CD8-positive, alpha-beta memory T cell (primary cell): ENCODE data around the gene AOAH. TPM values are rescaled to one million over a fixed set of nuclear protein-coding genes. Genes with fewer than 3 reads are reported as not detected.
"Not testable (repeated sequence)": the region's sequence is repeated elsewhere in the genome, so short reads cannot be mapped to it uniquely, and the experiment has no call there.

Experiments
- CTCF ChIA-PET: fragments of 350-600 bp; sonication (Branson Sonifier 250); formaldehyde crosslinking; loops from one replicate; lab custom pipeline; 2021; ENCODE audit warnings: antibody characterized with exemption; lab: Charles Lee
- POLR2A ChIA-PET: fragments of 350-600 bp; sonication (Branson Sonifier 250); formaldehyde crosslinking; loops from one replicate; lab custom pipeline; 2021; ENCODE audit warnings: antibody characterized with exemption; lab: Charles Lee
- DNase-seq, 5 donors: peaks; one replicate each; pipeline versions ENCODE4 v3.0.0 to v3.0.0-alpha.2; 2020 to 2022; ENCODE audit warnings: mixed read lengths in 1 of 5
- H3K27ac ChIP-seq: one replicate; pipeline ENCODE4 v1.7.0; 2013; ENCODE audit warnings: low read depth, mild to moderate bottlenecking, low read length, moderate library complexity
- H3K27me3 ChIP-seq: 2 replicates; pipeline ENCODE4 v1.7.0; 2013; ENCODE audit warnings: low read length, mild to moderate bottlenecking; ENCODE audit not compliant: insufficient read depth, poor library complexity, severe bottlenecking
- H3K36me3 ChIP-seq: 2 replicates; pipeline ENCODE4 v1.7.0; 2013; ENCODE audit warnings: mild to moderate bottlenecking, low read length, moderate library complexity; ENCODE audit not compliant: insufficient read depth
- H3K4me1 ChIP-seq: 2 replicates; pipeline ENCODE4 v1.7.0; 2013; ENCODE audit warnings: mild to moderate bottlenecking, low read length, moderate library complexity; ENCODE audit not compliant: insufficient read depth
- H3K4me3 ChIP-seq: 2 replicates; pipeline ENCODE4 v1.7.0; 2013; ENCODE audit warnings: mild to moderate bottlenecking, low read length
- H3K9me3 ChIP-seq: 2 replicates; pipeline ENCODE4 v1.7.0; 2013; ENCODE audit warnings: mild to moderate bottlenecking, low read length
- H3K27ac Mint-ChIP-seq, 8 donors: one replicate each; pipeline ENCODE4 v1.8.0; 2020 to 2021; ENCODE audit warnings: mixed read lengths in 8 of 8, mild to moderate bottlenecking in 6 of 8, inconsistent platforms in 3 of 8, moderate library complexity in 3 of 8
- H3K27me3 Mint-ChIP-seq, 2 donors: one replicate each; pipeline ENCODE4 v1.8.0; 2020 to 2021; ENCODE audit warnings: mixed read lengths in 2 of 2, mild to moderate bottlenecking in 1 of 2, moderate library complexity in 1 of 2
- H3K36me3 Mint-ChIP-seq, 3 donors: one replicate each; pipeline ENCODE4 v1.8.0; 2020 to 2021; ENCODE audit warnings: mixed read lengths in 3 of 3, inconsistent platforms in 1 of 3, mild to moderate bottlenecking in 1 of 3
- H3K4me1 Mint-ChIP-seq, 3 donors: one replicate each; pipeline ENCODE4 v1.8.0; 2020 to 2021; ENCODE audit warnings: mixed read lengths in 3 of 3, inconsistent platforms in 1 of 3, mild to moderate bottlenecking in 1 of 3
- H3K4me3 Mint-ChIP-seq, 7 donors: one replicate each; pipeline ENCODE4 v1.8.0; 2020 to 2021; ENCODE audit warnings: mixed read lengths in 7 of 7, mild to moderate bottlenecking in 6 of 7, moderate library complexity in 4 of 7, inconsistent platforms in 2 of 7
- H3K9me3 Mint-ChIP-seq, 5 donors: one replicate each; pipeline ENCODE4 v1.8.0; 2020 to 2022; ENCODE audit warnings: mixed read lengths in 5 of 5, mild to moderate bottlenecking in 3 of 5, moderate library complexity in 2 of 5, inconsistent platforms in 1 of 5
- polyA plus RNA-seq: library from polyadenylated mRNA; unstranded; fragments of 300-500 nt; fragmentation: Illumina TruSeq; gene quantifications from one replicate; pipeline ENCODE4 v1.2.3, GENCODE V29; 2021
- total RNA-seq, 2 experiments: library from RNA; stranded (reverse); gene quantifications; one replicate each; pipeline ENCODE4 v1.2.3, GENCODE V29; 2021

The AOAH gene
- total and polyA plus RNA-seq, 3 experiments from 2014 or later, result 25.0 to 59.2 (median 26.4) TPM

DNA sequence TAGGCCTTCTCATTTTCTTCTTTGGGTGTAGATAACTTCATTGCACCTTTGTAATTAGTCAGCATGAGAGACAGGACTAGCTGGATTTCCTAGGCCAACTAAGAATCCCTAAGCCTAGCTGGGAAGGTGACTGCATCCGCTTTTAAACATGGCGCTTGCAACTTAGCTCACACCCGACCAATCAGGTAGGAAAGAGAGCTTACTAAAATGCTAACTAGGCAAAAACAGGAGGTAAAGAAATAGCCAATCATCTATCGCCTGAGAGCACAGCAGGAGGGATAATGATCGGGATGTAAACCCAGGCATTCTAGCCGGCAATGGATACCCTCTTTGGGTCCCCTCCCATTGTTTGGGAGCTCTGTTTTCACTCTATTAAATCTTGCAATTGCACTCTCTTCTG, 75.0 kb downstream of the AOAH start:
- H3K9me3 Mint-ChIP-seq, H3K27me3 ChIP-seq, H3K4me1 ChIP-seq, POLR2A ChIA-PET, H3K9me3 ChIP-seq, DNase-seq, CTCF ChIA-PET, H3K4me3 Mint-ChIP-seq, H3K27ac ChIP-seq, H3K36me3 ChIP-seq, H3K4me3 ChIP-seq, H3K27me3 Mint-ChIP-seq: not testable (repeated sequence)
- peak overlapping the region in 2 of 8 donors; percentile 37 to 47 for H3K27ac Mint-ChIP-seq
- peaks cover 19 to 64% (median 52%) of the 10 kb centered on the region in 3 donors for H3K4me1 Mint-ChIP-seq
- peaks cover 13 to 40% (median 16%) of the 10 kb centered on the region in 3 donors for H3K36me3 Mint-ChIP-seq

DNA sequence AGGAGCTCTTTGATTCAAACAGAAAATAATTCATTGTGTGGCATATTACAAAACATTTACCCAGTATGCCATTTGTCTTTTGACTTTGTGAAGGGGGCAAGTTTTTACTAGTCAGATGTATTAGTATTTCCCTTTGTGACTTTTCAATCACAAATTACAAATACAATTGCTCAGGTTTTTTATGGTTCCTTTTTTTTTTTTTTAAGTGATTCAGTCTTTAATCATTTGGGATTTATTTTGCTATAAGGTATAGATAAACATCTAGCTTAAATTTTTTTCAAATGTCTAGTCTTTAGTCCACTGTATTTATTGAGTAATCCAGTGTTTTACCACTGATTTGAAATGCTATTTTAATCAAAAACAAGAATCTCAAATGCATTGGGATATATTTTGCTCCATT, 75.9 kb downstream of the AOAH start:
- Mint-ChIP-seq H3K9me3 (peaks cover 0 to 2% (median 0%) of the 10 kb centered on the region in 5 donors), H3K27me3 (no peaks in the 10 kb centered on the region), H3K4me1 (peaks cover 23 to 63% (median 53%) of the 10 kb centered on the region in 3 donors), H3K27ac (peak overlapping the region in 3 of 8 donors; percentile 3 to 23 (median 18)), H3K36me3 (peaks cover 13 to 34% (median 21%) of the 10 kb centered on the region in 3 donors), H3K4me3 (no peak overlapping the region)
- CTCF ChIA-PET, result interaction anchor here (1.8 kb wide), 1 partner anchor 28 kb away, joined by 3 read pairs; no protein-coding TSS in a partner anchor
- no peak for DNase-seq
- H3K27ac ChIP-seq, result no peak overlapping the region
- H3K36me3 ChIP-seq, result no peaks in the 10 kb centered on the region
- no peak overlapping the region for H3K4me3 ChIP-seq
- POLR2A ChIA-PET, result interaction anchor here (0.6 kb wide), 1 partner anchor 9 kb away, joined by 3 read pairs; no protein-coding TSS in a partner anchor
- H3K27me3 ChIP-seq, result no peaks in the 10 kb centered on the region
- no peaks in the 10 kb centered on the region for H3K9me3 ChIP-seq
- peaks cover 7% of the 10 kb centered on the region for H3K4me1 ChIP-seq

- Histone ChIP-seq H3K9me3 (no peaks in the 10 kb centered on the region), H3K27ac (no peak overlapping the region), H3K4me1 (peaks cover 30% of the 10 kb centered on the region), H3K27me3 (no peaks in the 10 kb centered on the region), H3K4me3 (no peak overlapping the region), H3K36me3 (no peaks in the 10 kb centered on the region)
- ChIA-PET POLR2A (no interaction called here), CTCF (no interaction called here)
- Mint-ChIP-seq H3K36me3 (peaks cover 10 to 16% (median 14%) of the 10 kb centered on the region in 3 donors), H3K27me3 (no peaks in the 10 kb centered on the region), H3K4me3 (no peak overlapping the region), H3K27ac (peak overlapping the region in 7 of 8 donors; percentile 62 to 93 (median 81)), H3K4me1 (peaks cover 52 to 75% (median 70%) of the 10 kb centered on the region in 3 donors), H3K9me3 (peaks cover 0 to 2% (median 0%) of the 10 kb centered on the region in 5 donors)
- no peak for DNase-seq
Observed at GRCh38 chr7:36644625-36645422, 79.5 kb downstream of the AOAH start.

DNA sequence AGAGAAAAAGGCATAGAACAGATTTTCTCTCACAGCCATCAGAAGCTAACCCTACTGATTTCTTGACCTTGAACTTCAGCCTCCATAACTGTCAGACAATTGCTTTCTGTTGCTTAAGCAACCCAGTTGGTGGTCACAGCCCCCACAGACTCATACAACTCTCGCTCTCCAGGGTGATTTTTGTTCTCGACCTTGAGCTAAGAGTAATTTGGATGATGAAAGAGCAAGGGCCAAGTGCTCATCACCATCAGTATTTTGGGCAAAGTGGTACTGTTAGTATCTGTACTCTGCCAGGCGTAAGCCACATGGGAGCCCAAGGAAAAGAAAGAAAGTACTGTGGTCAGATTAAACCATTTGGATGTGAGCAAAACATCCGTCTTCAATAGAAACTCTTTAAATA, 81.9 kb downstream of the AOAH start:
- H3K9me3 Mint-ChIP-seq, result no peaks in the 10 kb centered on the region
- H3K27ac Mint-ChIP-seq, result peak overlapping the region; percentile 17 to 93 (median 58)
- H3K4me1 Mint-ChIP-seq, result peaks cover 74 to 96% (median 94%) of the 10 kb centered on the region in 3 donors
- Histone ChIP-seq H3K27ac (no peak overlapping the region), H3K9me3 (no peaks in the 10 kb centered on the region), H3K4me1 (peaks cover 54% of the 10 kb centered on the region), H3K27me3 (no peaks in the 10 kb centered on the region), H3K4me3 (no peak overlapping the region), H3K36me3 (no peaks in the 10 kb centered on the region)
- H3K27me3 Mint-ChIP-seq, result no peaks in the 10 kb centered on the region
- no peak overlapping the region for H3K4me3 Mint-ChIP-seq
- ChIA-PET CTCF (interaction anchor here (1.0 to 1.7 kb wide), 2 partner anchors 29 to 155 kb away, joined by 3 to 5 read pairs; no protein-coding TSS in a partner anchor), POLR2A (no interaction called here)
- H3K36me3 Mint-ChIP-seq, result peaks cover 5 to 17% (median 14%) of the 10 kb centered on the region in 3 donors
- DNase-seq, result no peak

- DNase-seq, result no peak
- Mint-ChIP-seq H3K4me1 (peaks cover 76 to 98% (median 96%) of the 10 kb centered on the region in 3 donors), H3K27me3 (no peaks in the 10 kb centered on the region), H3K4me3 (no peak overlapping the region), H3K36me3 (peaks cover 1 to 17% (median 12%) of the 10 kb centered on the region in 3 donors), H3K27ac (peak overlapping the region in 6 of 8 donors; percentile 53 to 99 (median 81)), H3K9me3 (no peaks in the 10 kb centered on the region)
- peaks cover 58% of the 10 kb centered on the region for H3K4me1 ChIP-seq
- H3K27ac ChIP-seq, result no peak overlapping the region
- ChIA-PET CTCF (interaction anchor here (1.0 to 1.7 kb wide), 2 partner anchors 29 to 154 kb away, joined by 3 to 5 read pairs; no protein-coding TSS in a partner anchor), POLR2A (no interaction called here)
- no peak overlapping the region for H3K4me3 ChIP-seq
- no peaks in the 10 kb centered on the region for H3K9me3 ChIP-seq
- H3K36me3 ChIP-seq, result peaks cover 3% of the 10 kb centered on the region
- no peaks in the 10 kb centered on the region for H3K27me3 ChIP-seq
Observed at GRCh38 chr7:36642010-36642409, 82.3 kb downstream of the AOAH start.

DNA sequence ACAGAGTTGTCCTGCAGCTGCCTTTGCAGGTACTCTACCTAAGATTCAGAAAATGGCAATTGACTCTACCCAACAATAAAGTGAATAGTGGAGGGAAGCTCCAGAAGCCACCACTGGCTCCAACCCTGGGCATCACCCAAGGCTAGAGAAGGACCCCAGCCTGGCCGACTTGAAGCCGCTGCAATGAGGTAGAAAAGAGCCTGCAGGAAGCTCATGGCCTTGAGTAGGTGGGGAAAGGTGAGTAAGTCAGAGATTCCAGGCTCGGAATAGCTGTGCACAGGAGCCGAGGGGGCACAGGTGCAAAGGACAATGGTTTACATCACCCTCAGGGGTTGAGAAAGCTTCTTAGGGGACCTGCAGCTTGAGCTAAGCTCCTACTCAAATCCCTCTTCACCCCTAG, 83.6 kb downstream of the AOAH start:
- no peaks in the 10 kb centered on the region for H3K27me3 Mint-ChIP-seq
- H3K4me1 Mint-ChIP-seq, result peaks cover 81 to 100% (median 96%) of the 10 kb centered on the region in 3 donors
- no peak overlapping the region for H3K4me3 ChIP-seq
- no peaks in the 10 kb centered on the region for H3K9me3 ChIP-seq
- ChIA-PET CTCF (interaction anchor here (1.3 to 3.2 kb wide), 2 partner anchors 17 to 30 kb away, joined by 5 to 21 read pairs; no protein-coding TSS in a partner anchor), POLR2A (interaction anchor here (0.7 kb wide), 1 partner anchor 9 kb away, joined by 3 read pairs; no protein-coding TSS in a partner anchor)
- H3K4me3 Mint-ChIP-seq, result peak overlapping the region in 3 of 7 donors; percentile 55 to 80 (median 71)
- H3K9me3 Mint-ChIP-seq, result no peaks in the 10 kb centered on the region
- H3K36me3 ChIP-seq, result peaks cover 7% of the 10 kb centered on the region
- no peak overlapping the region for H3K27ac ChIP-seq
- peak overlapping the region; percentile 53 to 99 (median 90) for H3K27ac Mint-ChIP-seq
- DNase-seq, result no peak
- H3K36me3 Mint-ChIP-seq, result peaks cover 7 to 30% (median 14%) of the 10 kb centered on the region in 3 donors
- peaks cover 65% of the 10 kb centered on the region for H3K4me1 ChIP-seq
- H3K27me3 ChIP-seq, result no peaks in the 10 kb centered on the region

DNA sequence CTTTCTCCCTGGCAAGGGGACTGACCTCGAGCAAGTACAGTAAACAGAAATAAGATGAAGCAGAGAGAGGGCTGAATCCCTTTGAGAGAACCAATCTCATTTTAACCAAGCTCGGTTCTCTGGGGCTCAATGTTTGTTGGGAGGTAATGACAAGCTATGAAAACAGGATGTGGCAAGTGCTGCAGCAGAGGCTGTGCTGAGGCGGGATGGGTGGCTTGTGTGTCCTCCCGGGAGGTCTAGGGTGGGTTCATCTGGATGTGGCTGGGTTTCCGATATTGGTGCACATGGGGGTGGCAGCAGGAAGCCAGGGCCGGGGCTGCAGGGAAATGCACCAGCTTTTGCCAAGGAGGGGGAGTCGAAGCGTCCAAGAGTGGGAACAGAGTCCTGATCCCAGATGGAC, 84.5 kb downstream of the AOAH start:
- Mint-ChIP-seq H3K27ac (peak overlapping the region; percentile 53 to 99 (median 90)), H3K27me3 (no peaks in the 10 kb centered on the region), H3K9me3 (no peaks in the 10 kb centered on the region), H3K4me3 (peak overlapping the region in 6 of 7 donors; percentile 57 to 82 (median 78)), H3K4me1 (peaks cover 78 to 98% (median 95%) of the 10 kb centered on the region in 3 donors), H3K36me3 (peaks cover 10 to 38% (median 14%) of the 10 kb centered on the region in 3 donors)
- POLR2A ChIA-PET, result interaction anchor here (0.9 to 1.0 kb wide), 2 partner anchors 8 to 31 kb away, joined by 3 to 5 read pairs; no protein-coding TSS in a partner anchor
- Histone ChIP-seq H3K27me3 (no peaks in the 10 kb centered on the region), H3K4me3 (peak overlapping the region; percentile 21), H3K9me3 (no peaks in the 10 kb centered on the region), H3K4me1 (peaks cover 64% of the 10 kb centered on the region), H3K36me3 (peaks cover 7% of the 10 kb centered on the region), H3K27ac (peak overlapping the region; percentile 29)
- peak; percentile 18 to 78 (median 62) for DNase-seq
- CTCF ChIA-PET, result interaction anchor here (0.8 to 3.2 kb wide), 11 partner anchors 13 to 559 kb away, joined by 3 to 21 read pairs (median 3); no protein-coding TSS in a partner anchor
